ENCODE measurements around the gene LMO4.

GRCh38 chr1:87279966-87280535 lies 48.6 kb upstream of the LMO4 start:
- no peak for TF ChIP-seq JUNB (IDR thresholded peaks at IDR 0.05; ENCODE audit: unreplicated experiment)
- no peak for TF ChIP-seq POLR2AphosphoS5 (IDR thresholded peaks at IDR 0.05; ENCODE audit: low read depth)
- no peak for TF ChIP-seq EZH2phosphoT487 (IDR thresholded peaks at IDR 0.05; ENCODE audit: unreplicated experiment)
- no peak for TF ChIP-seq STAT1 (IDR thresholded peaks at IDR 0.05; ENCODE audit: unreplicated experiment)
- TF ChIP-seq CTCF (conservative IDR thresholded peaks at IDR 0.05; ENCODE audit: low read depth in 2 of 2): peak; percentile 46 to 61
- no peak for TF ChIP-seq ZNF114 (CRISPR knock-in tag; IDR thresholded peaks at IDR 0.05)
- TF ChIP-seq EZH2 (IDR thresholded peaks at IDR 0.05; ENCODE audit: low read depth, unreplicated experiment): no peak
- TF ChIP-seq REST (IDR thresholded peaks at IDR 0.05; ENCODE audit: unreplicated experiment): no peak
- no peak for TF ChIP-seq CREB1 (CRISPR knock-in tag; IDR thresholded peaks at IDR 0.05; ENCODE audit: low read depth)
- no peak for TF ChIP-seq ETS1 (IDR thresholded peaks at IDR 0.05)

Data from GM23338 (cell line).